HepG2 (cell line): Measurements from ENCODE around the gene SPAG6. TPM values are rescaled to one million over a fixed set of nuclear protein-coding genes. Genes with fewer than 3 reads are reported as not detected.
A peak's percentile ranks its signal among the peaks of the same experiment; 100 is the strongest.

Experiments used
- ADNP ChIP-seq: sonication (generic); formaldehyde crosslinking; IDR thresholded peaks from 2 replicates; pipeline ENCODE4 v1.4.0; 2020; ENCODE audit warnings: missing genetic modification reagents
- FOXA1 ChIP-seq, 2 experiments: fragments of 450-650 bp in 1 of 2; sonication (generic) in 1 of 2; formaldehyde crosslinking in 1 of 2; IDR thresholded peaks; 2 replicates each; pipeline versions ENCODE4 v1.4.0 to v1.6.1; 2016 to 2020; ENCODE audit warnings: missing genetic modification reagents in 1 of 2
- GATAD2A ChIP-seq: IDR thresholded peaks from 2 replicates; pipeline ENCODE4 v1.6.1; 2016
- GTF3A ChIP-seq: sonication (generic); formaldehyde crosslinking; conservative IDR thresholded peaks from 2 replicates; pipeline ENCODE4 v1.4.0; 2020; ENCODE audit warnings: mild to moderate bottlenecking, missing genetic modification reagents
- HDAC2 ChIP-seq: sonication (generic); formaldehyde crosslinking; IDR thresholded peaks from 2 replicates; pipeline ENCODE4 v1.4.0; 2020; ENCODE audit warnings: missing genetic modification reagents
- HMG20A ChIP-seq: IDR thresholded peaks from 2 replicates; pipeline ENCODE4 v1.6.1; 2016; ENCODE audit warnings: borderline replicate concordance
- LCORL ChIP-seq, 2 experiments: fragments of 450-650 bp in 1 of 2; sonication (generic) in 1 of 2; formaldehyde crosslinking in 1 of 2; IDR thresholded peaks; 2 replicates each; pipeline versions ENCODE4 v1.5.0 to v1.6.1; 2017 to 2020; ENCODE audit warnings: antibody characterized with exemption in 1 of 2, missing genetic modification reagents in 1 of 2
- MXI1 ChIP-seq: IDR thresholded peaks from 3 replicates; pipeline ENCODE4 v1.6.1; 2012; ENCODE audit warnings: low read depth, low read length, inconsistent platforms, borderline replicate concordance
- NBN ChIP-seq: fragments of 450-650 bp; conservative IDR thresholded peaks from 2 replicates; pipeline ENCODE4 v1.6.1; 2017
- PCBP1 ChIP-seq: fragments of 200-400 bp; formaldehyde crosslinking; IDR thresholded peaks from 2 replicates; pipeline ENCODE4 v1.6.1; 2017; ENCODE audit warnings: mild to moderate bottlenecking, low read depth, low read length, borderline replicate concordance
- RAD51 ChIP-seq: fragments of 450-650 bp; IDR thresholded peaks from 2 replicates; pipeline ENCODE4 v1.6.1; 2016; ENCODE audit warnings: borderline replicate concordance
- STAT5B ChIP-seq: sonication (generic); formaldehyde crosslinking; IDR thresholded peaks from 2 replicates; pipeline ENCODE4 v1.4.0; 2020; ENCODE audit warnings: missing genetic modification reagents
- ZBTB34 ChIP-seq: sonication (generic); formaldehyde crosslinking; IDR thresholded peaks from 2 replicates; pipeline ENCODE4 v1.8.0; 2022; ENCODE audit warnings: mild to moderate bottlenecking, missing genetic modification reagents
- ZC3H4 ChIP-seq: sonication (generic); formaldehyde crosslinking; IDR thresholded peaks from 2 replicates; pipeline ENCODE4 v1.4.0; 2020; ENCODE audit warnings: missing genetic modification reagents, borderline replicate concordance
- ZFP36L2 ChIP-seq: sonication (generic); formaldehyde crosslinking; IDR thresholded peaks from 2 replicates; pipeline ENCODE4 v1.4.0; 2020; ENCODE audit warnings: missing genetic modification reagents
- ZNF260 ChIP-seq: sonication (generic); formaldehyde crosslinking; IDR thresholded peaks from 2 replicates; pipeline ENCODE4 v1.4.0; 2020; ENCODE audit warnings: missing genetic modification reagents, low read depth, mild to moderate bottlenecking, borderline replicate concordance
- ZNF672 ChIP-seq: sonication (generic); formaldehyde crosslinking; IDR thresholded peaks from 2 replicates; pipeline ENCODE4 v1.8.1; 2022; ENCODE audit warnings: missing genetic modification reagents
- ZNF7 ChIP-seq: IDR thresholded peaks from 2 replicates; pipeline ENCODE4 v1.6.1; 2016; ENCODE audit warnings: missing biosample characterization, missing genetic modification reagents
- ZNF747 ChIP-seq: sonication (generic); formaldehyde crosslinking; IDR thresholded peaks from 2 replicates; pipeline ENCODE4 v1.8.1; 2023; ENCODE audit warnings: missing genetic modification reagents, mild to moderate bottlenecking, borderline replicate concordance
- ZNF768 ChIP-seq: sonication (generic); formaldehyde crosslinking; IDR thresholded peaks from 2 replicates; pipeline ENCODE4 v1.4.0; 2020; ENCODE audit warnings: missing genetic modification reagents
- polyA plus RNA-seq, 8 experiments: library from polyadenylated mRNA; depleted of rRNA in 3 of 8; stranded (reverse) in 7 of 8; unstranded in 1 of 8; fragments of >200 nt; fragmentation: Illumina TruSeq in 4 of 8; extraction: Trizol in 4 of 8; gene quantifications; 2 replicates each; pipeline versions ENCODE4 v1.2.1 to v1.2.3, GENCODE V29; 2011 to 2016; ENCODE audit warnings: low read depth in 4 of 8, missing spikeins in 1 of 8, mixed read lengths in 1 of 8; ENCODE audit not compliant: insufficient read depth in 1 of 8
- total RNA-seq, 5 experiments: library from RNA; depleted of rRNA; stranded (reverse); fragments of >200 nt; fragmentation: Illumina TruSeq; extraction: Trizol; gene quantifications; 2 replicates each; pipeline ENCODE4 v1.2.3, GENCODE V29; 2016; ENCODE audit warnings: low read depth in 1 of 5
- TF ChIP-seq, protein P1 (sequence below): IDR thresholded peaks from 2 replicates; pipeline ENCODE4 v1.6.1; 2012; ENCODE audit warnings: low read depth, low read length, improper control_type of control experiment
- TF ChIP-seq, protein P2 (sequence below): sonication (generic); formaldehyde crosslinking; conservative IDR thresholded peaks from 2 replicates; pipeline ENCODE4 v1.5.0; 2020; ENCODE audit warnings: missing genetic modification reagents
- TF ChIP-seq, protein P3 (sequence below): sonication (generic); formaldehyde crosslinking; IDR thresholded peaks from 2 replicates; pipeline ENCODE4 v1.4.0; 2020; ENCODE audit warnings: missing genetic modification reagents
- TF ChIP-seq, protein P4 (sequence below): sonication (generic); formaldehyde crosslinking; IDR thresholded peaks from 2 replicates; pipeline ENCODE4 v1.8.1; 2023; ENCODE audit warnings: missing genetic modification reagents, inconsistent platforms, borderline replicate concordance

The SPAG6 gene
- total and polyA plus RNA-seq, 2 of the 13 experiments (the other 11 are each of a cell fraction or from before 2014, with no cell fraction given) = not detected

GRCh38 chr10:22316286-22317075 lies 28.8 kb upstream of the SPAG6 start, which contains the start of gene COMMD3 (continued):
- TF ChIP-seq HDAC2 (CRISPR knock-in tag) (peak; percentile 65; the same call in 1 of the 2 replicates), ZC3H4 (CRISPR knock-in tag) (no peak), ZNF672 (CRISPR knock-in tag) (no peak), GATAD2A (CRISPR knock-in tag) (no peak), ZNF768 (CRISPR knock-in tag) (0 out of 2 replicates have a peak, but pooled peaks have one; percentile 33), LCORL (IDR thresholded peaks at IDR 0.05) (no peak), LCORL (CRISPR knock-in tag; IDR thresholded peaks at IDR 0.05) (peak; percentile 57), MXI1 (peak; percentile 45; the same call in 1 of the 3 replicates), ADNP (CRISPR knock-in tag) (no peak), NBN (no peak), RAD51 (peak; percentile 85), FOXA1 (IDR thresholded peaks at IDR 0.05) (no peak), FOXA1 (CRISPR knock-in tag; IDR thresholded peaks at IDR 0.05) (peak; percentile 86), HMG20A (no peak; the same call in 1 of the 2 replicates), PCBP1 (0 out of 2 replicates have a peak, but pooled peaks have one; percentile 32), ZBTB34 (CRISPR knock-in tag) (no peak), ZFP36L2 (no peak), GTF3A (CRISPR knock-in tag) (no peak), ZNF260 (CRISPR knock-in tag) (no peak), STAT5B (CRISPR knock-in tag) (no peak), ZNF7 (CRISPR knock-in tag) (no peak), ZNF747 (CRISPR knock-in tag) (no peak; the same call in none of the 2 replicates)
- TF ChIP-seq, protein P1, sequence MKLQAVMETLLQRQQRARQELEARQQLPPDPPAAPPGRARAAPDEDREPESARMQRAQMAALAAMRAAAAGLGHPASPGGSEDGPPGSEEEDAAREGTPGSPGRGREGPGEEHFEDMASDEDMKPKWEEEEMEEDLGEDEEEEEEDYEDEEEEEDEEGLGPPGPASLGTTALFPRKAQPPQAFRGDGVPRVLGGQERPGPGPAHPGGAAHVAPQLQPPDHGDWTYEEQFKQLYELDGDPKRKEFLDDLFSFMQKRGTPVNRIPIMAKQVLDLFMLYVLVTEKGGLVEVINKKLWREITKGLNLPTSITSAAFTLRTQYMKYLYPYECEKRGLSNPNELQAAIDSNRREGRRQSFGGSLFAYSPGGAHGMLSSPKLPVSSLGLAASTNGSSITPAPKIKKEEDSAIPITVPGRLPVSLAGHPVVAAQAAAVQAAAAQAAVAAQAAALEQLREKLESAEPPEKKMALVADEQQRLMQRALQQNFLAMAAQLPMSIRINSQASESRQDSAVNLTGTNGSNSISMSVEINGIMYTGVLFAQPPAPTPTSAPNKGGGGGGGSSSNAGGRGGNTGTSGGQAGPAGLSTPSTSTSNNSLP = no peak
- TF ChIP-seq, protein P2, sequence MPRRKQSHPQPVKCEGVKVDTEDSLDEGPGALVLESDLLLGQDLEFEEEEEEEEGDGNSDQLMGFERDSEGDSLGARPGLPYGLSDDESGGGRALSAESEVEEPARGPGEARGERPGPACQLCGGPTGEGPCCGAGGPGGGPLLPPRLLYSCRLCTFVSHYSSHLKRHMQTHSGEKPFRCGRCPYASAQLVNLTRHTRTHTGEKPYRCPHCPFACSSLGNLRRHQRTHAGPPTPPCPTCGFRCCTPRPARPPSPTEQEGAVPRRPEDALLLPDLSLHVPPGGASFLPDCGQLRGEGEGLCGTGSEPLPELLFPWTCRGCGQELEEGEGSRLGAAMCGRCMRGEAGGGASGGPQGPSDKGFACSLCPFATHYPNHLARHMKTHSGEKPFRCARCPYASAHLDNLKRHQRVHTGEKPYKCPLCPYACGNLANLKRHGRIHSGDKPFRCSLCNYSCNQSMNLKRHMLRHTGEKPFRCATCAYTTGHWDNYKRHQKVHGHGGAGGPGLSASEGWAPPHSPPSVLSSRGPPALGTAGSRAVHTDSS = no peak
- TF ChIP-seq, protein P3, sequence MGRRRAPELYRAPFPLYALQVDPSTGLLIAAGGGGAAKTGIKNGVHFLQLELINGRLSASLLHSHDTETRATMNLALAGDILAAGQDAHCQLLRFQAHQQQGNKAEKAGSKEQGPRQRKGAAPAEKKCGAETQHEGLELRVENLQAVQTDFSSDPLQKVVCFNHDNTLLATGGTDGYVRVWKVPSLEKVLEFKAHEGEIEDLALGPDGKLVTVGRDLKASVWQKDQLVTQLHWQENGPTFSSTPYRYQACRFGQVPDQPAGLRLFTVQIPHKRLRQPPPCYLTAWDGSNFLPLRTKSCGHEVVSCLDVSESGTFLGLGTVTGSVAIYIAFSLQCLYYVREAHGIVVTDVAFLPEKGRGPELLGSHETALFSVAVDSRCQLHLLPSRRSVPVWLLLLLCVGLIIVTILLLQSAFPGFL (CRISPR knock-in tag) = no peak
- TF ChIP-seq, protein P4, sequence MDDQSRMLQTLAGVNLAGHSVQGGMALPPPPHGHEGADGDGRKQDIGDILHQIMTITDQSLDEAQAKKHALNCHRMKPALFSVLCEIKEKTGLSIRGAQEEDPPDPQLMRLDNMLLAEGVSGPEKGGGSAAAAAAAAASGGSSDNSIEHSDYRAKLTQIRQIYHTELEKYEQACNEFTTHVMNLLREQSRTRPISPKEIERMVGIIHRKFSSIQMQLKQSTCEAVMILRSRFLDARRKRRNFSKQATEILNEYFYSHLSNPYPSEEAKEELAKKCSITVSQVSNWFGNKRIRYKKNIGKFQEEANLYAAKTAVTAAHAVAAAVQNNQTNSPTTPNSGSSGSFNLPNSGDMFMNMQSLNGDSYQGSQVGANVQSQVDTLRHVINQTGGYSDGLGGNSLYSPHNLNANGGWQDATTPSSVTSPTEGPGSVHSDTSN (CRISPR knock-in tag) = no peak
